Measurements from ENCODE around the gene BTBD9.

GRCh38 chr6:38174806-38175495, 464.8 kb downstream of the BTBD9 start:
- TF ChIP-seq CTCF (IDR thresholded peaks at IDR 0.05): no peak
- TF ChIP-seq POLR2A (IDR thresholded peaks at IDR 0.05): no peak
